A549 treated with ZK216348 at 1 μM for 4 hours (cell line): ENCODE measurements around the gene OLIG2. TPM values are rescaled to one million over a fixed set of nuclear protein-coding genes. Genes with fewer than 3 reads are reported as not detected.

ENCODE experiments used
- total RNA-seq: library from RNA; stranded (reverse); fragments of 200-300 nt; extraction: Qiagen RNA extraction; gene quantifications from 5 replicates; pipeline ENCODE4 v1.2.3, GENCODE V29; 2022; ENCODE audit warnings: low read depth

The OLIG2 gene
- total RNA-seq: not detected in 5 replicates

GRCh38 chr21:33025489-33026442 lies at the start of gene OLIG2:
Gene OLIG2 (plus strand): TSS chr21:33025935. CDS start chr21:33026863, 928 bp downstream.

GRCh38 chr21:33069994-33070743 lies 44.4 kb downstream of the OLIG2 start, which contains the start of gene OLIG1:
Gene OLIG1 (plus strand): TSS chr21:33070141. CDS start chr21:33070247, 106 bp downstream.

Other genes with a start within 250 kb of the OLIG2 start
- not detected in 5 replicates for gene OLIG1, start 44.2 kb downstream of the OLIG2 start, total RNA-seq
- 12.5 to 16.6 TPM (median 12.9 TPM) in 5 replicates for gene IFNAR2, start 204.0 kb downstream of the OLIG2 start, total RNA-seq
- gene IL10RB, start 240.4 kb downstream of the OLIG2 start, total RNA-seq: 14.8 to 20.6 TPM (median 18.7 TPM) in 5 replicates